Hematopoietic multipotent progenitor cell treated with erythropoietin and hydrocortisone succinate and interleukin-3 and kit ligand, for 17 days (in vitro differentiated cells): ENCODE results near the gene DUS1L.

Experiments used
- DNase-seq: peaks from one replicate; pipeline ENCODE4 v3.0.0-alpha.2; 2015; ENCODE audit warnings: low spot score

Gene DUS1L

DNA sequence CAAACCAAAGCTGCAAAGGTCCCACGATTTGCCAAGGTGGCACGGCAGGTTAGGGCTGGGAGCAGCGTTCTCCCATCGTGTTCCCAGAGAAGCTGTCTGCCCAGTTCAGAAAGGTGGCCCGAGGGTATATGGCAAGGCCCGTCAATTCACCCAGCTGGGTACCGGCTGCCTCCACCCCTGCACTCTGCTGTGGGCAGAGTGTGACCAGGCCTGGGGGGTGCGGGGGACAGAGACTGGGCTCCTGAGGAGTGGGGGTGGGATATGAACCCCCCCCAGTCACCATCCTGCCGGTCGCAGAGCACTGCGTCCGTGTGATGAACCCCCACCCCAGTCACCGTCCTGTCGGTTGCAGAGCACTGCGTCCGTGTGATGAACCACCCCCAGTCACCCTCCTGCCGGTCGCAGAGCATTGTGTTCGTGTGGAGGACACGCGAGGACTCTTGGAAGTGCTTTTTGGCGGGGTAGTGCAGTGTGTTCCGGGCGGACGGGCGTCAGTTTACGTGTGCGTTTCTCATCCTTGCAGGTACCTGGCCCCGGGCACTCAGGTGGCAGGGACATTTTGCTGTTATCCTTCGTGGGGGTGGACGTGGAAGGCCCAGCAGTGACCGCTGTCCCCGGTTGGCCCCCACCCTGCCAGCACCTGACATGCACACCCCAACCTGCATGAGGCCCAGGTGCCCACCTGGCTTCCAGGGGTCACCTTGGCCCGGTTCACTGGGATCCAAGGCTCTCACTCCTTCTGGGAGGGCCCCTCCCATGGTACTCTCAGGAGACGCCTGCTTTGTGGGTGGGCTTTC lies 35.1 kb upstream of the DUS1L start:
- DNase-seq = no peak

DNA sequence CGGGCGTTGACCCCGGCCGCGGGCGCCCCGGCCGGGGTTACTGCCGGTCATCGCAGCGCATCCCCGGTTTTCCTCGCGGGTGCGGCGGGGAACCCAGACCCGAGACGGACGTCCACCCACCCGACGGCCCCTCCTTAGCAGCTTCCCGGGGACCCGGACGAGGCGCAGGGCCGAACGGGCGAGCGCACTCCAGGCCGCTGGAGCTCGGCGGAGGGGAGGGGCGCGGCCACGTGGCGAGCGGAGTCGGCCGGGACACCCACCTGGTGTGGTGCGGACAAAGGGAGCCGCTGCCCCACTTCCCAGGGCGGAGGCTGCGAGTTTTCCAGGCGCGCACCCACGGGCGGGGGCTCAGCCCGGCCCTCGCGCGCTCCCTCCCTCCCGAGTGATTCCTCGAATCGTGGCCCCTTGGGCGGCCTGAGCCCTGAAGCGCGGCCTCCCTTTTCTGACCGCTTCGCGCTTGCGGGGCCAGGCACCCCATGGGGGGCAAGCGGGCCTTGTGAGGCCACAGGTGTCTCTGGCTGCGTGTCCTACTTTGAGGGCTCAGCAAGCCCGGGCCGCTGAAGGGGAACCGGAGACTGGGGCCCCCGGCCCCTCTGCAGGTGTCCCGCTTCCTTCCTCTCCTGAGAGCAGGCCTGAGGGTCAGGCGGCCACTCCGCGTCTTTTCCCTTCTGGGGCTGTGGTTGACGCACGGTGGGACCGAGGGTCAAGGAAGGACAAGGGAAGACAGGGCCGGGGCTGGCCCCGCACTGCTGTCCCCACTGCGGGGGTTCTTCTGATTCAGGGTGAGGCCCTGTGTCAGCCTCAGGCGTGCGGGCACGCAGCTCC lies 33.5 kb upstream of the DUS1L start:
- no peak for DNase-seq

DNA sequence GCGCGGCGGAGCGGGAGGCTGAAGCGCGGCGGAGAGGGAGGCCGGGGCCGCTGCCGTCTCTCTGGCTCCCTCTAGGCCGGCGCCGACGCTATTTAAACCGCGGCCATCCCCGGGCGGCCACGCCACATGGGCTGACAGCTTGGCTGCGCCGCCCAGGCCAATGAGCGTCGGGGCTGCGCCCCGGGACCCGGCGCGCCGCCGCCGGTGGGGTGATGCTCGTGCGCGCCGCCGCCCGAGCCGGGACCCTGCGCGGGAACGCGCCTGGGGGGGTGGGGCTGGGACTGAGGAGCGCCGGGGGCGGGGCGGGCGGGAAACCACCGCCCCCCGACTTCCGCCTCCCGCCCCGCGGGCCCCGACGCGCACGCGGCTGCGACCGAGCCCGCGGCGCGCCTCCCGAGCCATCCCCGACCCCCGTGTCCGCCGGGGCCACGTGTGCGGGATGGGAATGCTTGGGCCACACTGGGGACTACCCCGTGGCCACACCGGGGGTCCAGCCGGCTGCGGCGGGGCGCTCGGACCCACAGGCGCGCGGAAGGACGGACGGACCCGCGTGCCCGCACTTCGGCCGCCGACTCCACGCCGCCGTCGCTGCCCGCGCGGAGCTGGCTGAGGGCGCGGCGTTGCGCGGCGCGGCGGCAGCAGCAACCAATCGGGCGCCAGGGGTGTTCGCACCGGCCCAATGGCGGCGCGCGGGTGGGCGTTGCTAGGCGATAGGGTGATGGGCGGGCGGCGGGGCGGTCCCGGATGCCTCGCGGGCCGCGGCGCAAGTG lies 32.8 kb upstream of the DUS1L start, which contains the start of gene FASN:
Gene FASN (minus strand): TSS at position 68 of the 770 bp plus-strand sequence. CDS start 1,791 bp downstream, outside the sequence.
- peak; percentile 83 for DNase-seq

DNA sequence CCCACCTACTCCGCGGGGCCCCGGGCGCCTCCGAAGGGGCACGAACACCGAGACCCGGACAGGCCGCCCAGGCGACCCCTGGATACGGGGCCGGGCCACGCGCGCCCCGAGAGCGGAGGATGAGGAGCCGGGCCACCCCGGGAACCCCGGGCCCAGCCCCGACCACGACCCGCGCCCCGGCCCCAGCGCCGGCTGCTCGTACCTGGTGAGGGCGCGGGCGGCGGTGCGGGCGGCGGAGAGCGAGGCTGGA lies 32.2 kb upstream of the DUS1L start:
- no peak for DNase-seq

DNA sequence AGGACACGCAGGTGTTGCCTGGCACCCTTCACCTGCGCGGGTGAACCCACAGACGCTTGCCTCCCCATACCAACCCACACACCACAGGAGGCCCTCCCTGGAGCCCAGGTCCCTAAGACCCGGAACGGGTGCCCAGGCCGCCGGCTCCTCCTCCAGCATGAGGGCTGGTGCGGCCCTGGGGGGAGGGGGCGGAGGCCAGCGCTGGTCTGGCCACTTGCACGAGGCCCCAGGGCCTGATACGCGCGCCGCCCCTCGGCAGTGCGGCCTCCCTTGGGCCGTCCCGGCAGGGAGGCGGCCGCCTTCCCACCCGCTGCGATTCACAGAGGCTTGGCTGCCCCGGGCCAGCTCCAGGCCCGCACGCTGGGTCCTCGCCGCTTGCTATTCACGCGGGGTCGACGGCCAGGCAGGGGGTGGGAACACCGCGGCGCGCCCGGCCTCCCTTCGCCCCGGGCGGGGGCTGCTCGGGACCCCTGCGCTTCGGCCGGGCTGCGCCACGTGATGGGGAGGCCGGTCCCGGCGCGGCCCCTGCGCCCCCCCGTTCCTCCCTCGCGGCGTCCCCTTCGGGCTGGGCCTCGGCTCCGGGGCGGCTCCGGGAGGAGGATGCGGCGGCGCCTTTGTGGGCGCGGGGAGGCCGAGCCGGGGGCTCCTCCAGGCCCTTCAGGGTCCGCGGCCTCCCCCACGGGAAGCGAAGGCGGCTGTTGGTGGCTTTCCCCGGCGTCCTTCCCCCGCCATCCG lies 31.7 kb upstream of the DUS1L start:
- DNase-seq = no peak

DNA sequence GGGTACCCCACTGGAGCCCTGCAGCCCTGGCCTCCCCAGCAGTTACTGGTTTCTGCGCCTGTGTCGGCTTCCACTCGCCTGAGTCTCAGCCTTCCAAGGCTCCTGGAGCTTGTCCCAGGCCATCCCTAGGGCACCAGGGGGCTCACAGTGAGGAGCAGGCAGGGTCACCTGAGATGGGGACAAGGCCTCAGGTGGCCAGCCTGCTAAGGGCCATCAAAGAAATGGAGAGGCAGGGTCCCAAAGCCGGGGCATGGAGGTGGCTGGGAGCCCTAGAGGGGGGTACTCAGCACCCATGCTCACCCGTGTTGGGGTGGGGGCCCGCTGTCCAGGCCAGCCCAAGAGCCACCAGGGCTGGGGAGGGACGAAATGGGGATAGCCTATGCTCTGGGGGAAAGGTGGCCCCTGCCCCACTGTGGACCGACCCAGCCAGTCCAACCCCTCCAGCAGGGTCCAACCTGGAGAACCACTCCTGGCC lies 31.1 kb upstream of the DUS1L start:
- no peak for DNase-seq

DNA sequence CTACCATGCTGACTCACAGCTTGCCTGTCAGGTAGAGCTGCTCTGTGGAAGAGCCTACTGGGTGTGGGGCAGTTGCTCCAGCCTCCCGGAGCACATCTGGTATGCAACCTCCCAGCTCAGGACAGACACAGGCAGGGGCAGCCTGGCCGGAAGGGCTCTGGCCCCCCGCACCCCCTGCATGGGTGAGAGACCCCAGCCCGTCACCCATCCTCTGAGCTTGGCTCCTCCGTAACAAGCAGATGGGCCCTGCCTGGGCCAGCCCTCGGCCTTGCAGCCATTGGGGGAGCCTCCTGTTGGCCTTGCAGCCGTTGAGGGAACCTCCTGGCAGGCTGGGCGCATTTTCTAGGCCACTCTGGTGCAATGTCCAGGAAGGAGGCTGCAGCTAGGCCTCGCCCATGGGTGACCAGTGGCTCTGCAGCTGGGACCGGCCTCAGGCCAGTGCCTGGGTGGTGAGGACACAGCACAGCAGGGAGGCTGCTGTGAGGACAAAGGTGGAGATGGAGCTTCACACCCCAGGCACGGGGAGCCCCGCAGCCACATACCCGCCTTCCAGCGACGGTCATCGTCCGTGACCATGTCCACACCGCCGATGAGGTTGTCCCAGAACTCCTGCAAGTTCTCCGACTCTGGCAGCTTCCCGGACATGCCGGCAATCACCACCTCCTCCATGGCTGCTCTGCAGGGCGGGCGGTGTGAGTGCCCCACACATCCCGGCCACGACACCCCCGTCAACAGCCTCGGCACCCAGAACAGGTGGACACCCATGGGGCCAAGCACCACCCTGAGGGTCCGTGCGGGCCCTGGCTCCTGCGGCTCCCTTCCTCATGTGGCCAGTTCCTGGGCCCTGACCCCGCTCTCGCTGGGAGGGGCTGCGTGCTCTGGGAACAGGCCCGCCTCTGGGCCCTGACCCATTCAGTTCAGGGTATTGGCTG lies 30.4 kb upstream of the DUS1L start:
- no peak for DNase-seq

DNA sequence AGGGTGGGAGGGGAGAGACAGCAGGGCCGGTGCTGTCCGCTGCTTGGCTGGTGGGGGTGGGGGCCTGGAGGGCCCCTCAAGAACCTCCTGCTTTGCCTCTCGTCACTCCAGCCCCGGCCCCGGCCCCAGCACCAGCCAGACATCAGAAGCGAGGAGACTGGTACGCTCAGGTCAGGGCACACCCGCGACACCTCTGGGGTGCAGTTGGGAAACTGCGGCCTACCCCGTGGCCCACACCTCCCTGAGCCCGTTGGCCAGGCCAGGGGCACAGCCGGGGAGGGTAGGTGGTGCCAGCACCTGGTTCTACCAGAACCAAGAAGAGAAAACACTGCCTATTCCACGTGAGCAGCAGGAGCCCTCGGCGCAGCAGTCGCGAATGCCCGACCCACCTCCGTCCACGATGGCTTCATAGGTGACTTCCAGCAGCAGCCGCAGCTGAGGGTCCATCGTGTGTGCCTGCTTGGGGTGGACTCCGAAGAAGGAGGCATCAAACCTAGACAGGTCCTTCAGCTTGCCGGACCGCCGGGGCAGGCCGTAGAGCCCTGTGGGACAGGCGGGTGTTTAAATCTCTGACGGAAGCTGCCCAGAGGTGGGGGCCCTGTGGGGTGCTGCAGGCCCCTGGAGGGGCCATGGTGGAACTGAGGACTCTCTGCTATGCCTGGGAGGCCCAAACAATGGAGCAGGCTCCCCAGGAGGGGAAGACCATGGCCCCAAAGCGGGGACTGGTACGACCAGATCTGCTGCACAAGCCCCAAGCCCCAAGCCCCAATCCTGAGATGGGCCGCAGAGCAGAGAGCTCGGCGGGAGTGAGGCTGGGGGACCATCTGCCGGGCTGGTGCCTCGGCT lies 29.6 kb upstream of the DUS1L start:
- no peak for DNase-seq

DNA sequence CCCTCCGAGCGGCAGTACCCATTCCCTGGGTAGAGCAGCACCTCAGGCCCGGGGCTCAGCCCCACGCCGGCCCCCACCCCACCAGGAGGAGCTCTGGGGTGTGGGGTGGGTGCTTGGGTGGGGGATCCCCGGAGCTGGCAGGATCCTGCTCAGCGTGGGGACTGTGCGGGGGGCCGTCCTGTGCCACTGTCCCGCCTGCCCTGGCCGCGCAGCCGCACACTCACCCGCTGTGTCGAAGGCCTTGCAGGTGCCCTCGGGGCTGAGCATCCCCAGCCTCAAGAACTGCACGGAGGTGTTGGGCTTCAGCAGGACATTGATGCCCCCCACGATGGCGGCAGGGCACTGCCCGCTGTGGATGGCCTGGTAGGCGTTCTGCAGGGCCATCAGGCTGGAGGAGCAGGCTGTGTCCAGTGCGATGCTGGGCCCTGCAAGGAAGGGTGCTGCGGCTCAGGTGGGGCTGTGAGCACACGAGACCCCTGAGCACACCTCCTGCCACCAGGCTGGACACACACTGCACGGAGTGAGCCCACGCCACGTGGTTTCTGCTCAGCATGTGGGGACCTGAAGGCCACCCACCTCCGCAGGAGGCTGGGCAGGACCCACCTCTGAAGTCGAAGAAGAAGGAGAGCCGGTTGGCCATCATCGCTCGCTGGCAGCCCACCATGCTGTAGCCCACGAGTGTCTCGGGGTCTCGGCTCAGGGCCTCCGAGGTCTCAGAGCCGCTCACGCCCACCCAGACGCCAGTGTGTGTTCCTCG lies 27.6 kb upstream of the DUS1L start:
- no peak for DNase-seq

DNA sequence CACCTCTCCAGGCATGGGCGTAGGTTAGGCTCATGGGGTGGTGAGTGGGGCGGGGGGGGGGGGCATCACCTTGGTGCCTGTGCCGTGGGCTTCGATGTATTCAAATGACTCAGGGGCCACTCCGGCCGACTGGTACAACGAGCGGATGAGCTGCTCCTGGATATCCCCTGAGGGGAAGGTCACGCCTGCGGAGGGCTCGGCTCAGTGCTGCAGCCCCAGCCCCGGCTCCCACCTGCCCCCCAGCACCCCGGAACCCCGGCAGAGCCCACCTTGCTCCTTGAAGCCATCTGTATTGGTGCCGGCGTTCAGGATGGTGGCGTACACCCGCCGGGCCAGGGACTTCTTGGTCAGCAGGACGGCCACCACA lies 27.0 kb upstream of the DUS1L start:
- no peak for DNase-seq

DNA sequence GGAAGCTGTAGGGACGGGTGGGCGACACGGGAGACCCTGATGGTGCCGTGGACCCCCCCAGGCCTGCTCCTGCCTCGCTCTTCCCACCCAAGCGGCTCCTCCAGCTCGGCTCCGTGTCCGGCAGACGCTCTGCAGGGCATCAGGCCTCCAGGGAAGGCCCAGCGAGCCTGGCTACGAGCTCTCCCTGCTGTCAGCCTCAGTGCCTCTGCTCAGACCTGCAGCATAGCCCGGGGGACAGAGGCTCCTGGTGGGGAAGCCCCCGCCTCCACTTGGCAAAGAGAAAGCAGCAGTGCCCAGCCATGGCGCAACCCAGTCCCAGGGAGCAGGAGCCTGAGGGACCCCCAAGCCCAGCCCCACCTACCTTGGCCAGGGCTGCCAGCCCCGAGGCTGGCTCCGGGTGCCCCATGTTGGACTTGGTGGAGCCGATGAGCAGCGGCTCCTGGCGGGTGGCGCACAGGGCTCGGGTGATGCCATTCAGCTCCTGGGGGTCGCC lies 26.5 kb upstream of the DUS1L start:
- no peak for DNase-seq

DNA sequence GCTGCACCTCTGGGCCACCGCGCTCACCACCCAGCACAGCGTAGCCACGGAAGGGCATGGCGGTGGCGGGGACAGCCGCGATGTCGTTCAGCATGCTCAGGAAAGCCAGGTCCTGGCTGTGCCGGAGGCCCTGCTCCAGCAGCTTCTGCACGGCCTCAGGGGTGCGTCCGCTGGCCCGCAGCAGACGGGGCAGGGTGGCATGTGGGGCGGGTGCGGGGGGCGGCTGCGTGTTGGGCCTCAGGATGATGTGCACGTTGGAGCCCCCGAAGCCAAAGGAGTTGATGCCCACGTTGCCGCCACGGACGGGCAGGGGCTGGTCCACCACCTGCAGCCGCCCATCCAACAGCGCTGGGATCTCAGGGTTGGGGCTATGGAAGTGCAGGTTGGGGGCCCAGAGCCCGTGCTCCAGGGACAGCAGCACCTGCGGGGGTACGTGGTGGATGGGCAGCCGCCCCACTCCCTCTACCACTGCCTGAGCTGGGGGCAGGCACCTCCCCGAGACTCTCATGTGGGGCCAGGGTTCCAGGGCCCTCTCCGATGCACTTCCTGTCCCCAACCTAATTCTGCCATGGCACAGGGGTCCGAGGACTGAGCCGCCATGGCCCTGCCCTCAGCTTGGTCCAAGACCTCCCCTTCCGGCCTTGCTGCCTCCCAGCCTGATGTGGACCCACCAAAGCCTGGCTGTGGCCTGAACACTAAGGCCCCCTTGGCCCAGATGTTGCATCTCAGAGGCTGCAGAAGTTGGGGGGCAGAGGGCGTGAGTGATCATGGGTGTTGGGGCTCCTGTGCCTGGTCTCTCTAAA lies 25.9 kb upstream of the DUS1L start:
- no peak for DNase-seq

DNA sequence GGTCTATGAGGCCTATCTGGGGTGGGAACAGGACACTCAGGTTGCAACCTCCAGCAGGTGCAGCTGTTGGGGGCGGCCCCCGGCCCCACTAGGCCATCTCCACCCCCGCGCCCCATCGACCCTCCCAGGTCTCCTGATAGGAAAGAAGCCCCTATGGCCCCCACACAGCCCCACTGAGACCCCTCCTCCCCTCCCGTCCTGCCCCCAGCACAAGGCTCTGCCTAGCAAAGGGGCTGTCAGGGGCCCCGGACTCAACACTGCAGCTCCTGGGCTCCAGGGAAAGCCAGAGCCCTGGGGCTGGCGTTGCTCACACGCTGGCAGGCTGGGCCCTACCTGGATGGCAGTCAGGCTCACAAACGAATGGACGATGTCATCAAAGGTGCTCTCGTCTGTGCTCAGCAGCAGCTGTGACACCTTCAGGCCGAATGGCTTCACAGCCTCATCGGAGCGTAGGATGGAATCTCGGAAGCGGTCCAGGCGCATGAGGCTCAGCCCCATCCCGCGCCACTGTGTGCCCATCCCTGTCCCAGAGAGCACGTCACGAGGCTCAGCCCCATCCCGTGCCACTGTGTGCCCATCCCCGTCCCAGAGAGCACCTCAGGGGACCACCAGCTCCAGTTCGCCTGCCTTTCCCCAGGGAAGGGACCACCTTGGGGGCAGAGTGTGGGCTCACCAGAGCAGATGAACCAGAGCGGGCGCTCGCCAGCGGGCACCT lies 25.1 kb upstream of the DUS1L start:
- DNase-seq = no peak

DNA sequence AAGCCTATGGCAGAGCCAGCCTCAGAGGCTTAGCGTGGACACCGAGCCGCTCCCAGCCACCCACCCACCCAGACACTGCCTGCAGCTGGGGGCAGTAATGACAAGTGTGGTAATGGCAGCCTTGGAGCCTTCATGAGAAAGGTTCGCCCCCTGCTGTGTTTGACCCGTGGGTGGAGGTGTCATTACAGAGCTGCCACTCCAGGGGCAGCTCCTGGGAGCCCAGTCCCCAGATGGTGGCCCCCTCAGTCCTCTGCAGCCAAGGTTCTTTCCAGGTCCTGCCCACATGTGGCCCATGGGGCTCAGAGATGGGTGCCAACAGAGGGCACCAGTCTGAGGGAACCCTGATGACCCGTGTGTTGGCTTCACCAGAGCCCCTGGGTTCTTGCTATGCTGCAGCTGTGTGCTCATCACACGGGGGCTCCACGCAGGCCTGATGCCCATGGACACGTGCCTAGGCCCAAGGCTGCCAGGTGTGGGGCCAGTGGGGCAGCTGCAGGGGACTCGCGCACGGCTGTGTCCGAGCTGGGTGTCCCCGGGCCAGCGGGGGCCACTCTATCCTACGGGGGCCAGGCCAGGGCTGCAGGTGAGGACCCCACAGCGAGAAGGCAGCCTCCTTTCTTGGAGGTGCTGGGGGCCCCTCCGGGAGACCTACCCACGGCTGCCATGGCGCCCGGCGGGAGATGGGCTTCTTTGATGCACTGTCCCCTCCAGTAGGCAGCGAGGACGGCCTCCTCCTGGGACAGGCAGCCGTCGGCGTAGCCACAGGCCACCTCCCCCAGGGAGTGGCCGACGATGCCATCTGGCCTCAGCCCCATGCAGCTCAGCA lies 24.3 kb upstream of the DUS1L start:
- no peak for DNase-seq

DNA sequence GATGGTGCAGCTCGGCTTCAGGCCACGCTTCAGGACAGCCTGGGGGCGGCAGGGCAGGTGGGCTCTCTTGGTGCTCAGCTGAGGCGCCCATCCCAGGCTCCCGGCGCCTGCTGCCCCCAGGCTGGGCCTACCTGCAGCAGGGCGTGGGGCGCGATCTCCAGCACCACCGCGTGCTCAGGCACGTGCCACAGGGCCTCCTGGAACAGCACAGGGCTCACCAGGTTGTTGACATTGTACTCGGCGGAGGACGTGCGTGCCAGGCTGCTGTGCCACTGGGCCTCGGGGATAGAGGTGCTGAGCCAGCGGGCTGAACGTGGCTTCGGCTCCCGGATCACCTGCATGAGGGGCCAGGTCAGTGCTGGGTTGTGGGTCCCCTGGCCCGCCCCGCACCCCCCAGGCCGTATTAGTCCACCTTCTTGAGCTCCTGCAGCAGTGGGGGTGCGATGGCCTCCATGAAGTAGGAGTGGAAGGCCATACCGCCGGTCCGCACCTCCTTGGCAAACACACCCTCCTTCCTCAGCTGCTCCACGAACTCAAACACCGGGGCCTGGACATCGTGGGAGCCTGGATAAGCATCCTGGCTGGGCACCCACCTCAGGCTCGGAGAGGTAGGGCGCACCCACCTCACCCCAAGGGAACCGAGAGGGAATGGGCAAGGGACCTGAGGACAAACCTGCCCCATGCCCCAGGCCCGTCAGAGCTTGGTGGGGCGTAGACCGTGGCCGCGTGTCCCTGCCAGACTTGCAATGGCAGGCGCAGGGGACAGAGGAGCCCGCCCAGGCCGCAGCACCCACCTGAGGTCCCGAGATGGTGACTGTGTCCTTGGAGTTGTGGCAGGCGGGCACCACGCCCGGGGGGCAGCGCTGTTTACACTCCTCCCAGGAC lies 23.5 kb upstream of the DUS1L start:
- no peak for DNase-seq
